SK-N-SH (cell line): ENCODE measurements around the gene SIDT2. TPM values are rescaled to one million over a fixed set of nuclear protein-coding genes. Genes with fewer than 3 reads are reported as not detected.

Experiments used
- CTCF ChIA-PET: fragments of 300-600, 350-600 bp; formaldehyde crosslinking; extraction: SDS; loops from one replicate; lab custom pipeline; 2021; lab: Yijun Ruan, JAX
- POLR2A ChIA-PET: fragments of 350-600 bp; sonication (Branson Sonifier 250); formaldehyde crosslinking; extraction: SDS; loops from one replicate; lab custom pipeline; 2020; ENCODE audit warnings: antibody characterized with exemption, inconsistent platforms; lab: Yijun Ruan, JAX
- DNase-seq: peaks from one replicate; pipeline ENCODE4 v3.0.0; 2012
- H2AFZ ChIP-seq: fragments of 200-600 bp; sonication (generic); 2 replicates; pipeline ENCODE4 v1.8.1; 2016; ENCODE audit warnings: antibody characterized with exemption, mild to moderate bottlenecking, low read depth
- H3F3A ChIP-seq: fragments of 200-600 bp; sonication (generic); replicated peaks from 2 replicates; pipeline ENCODE3; 2016; ENCODE audit warnings: antibody characterized with exemption, mild to moderate bottlenecking; ENCODE audit not compliant: insufficient read depth
- H3K27ac ChIP-seq, 2 experiments: fragments of 200-500 bp in 1 of 2; fragments of 200-600 bp in 1 of 2; sonication (Bioruptor generic) in 1 of 2; sonication (generic), shearing (Covaris generic) in 1 of 2; 2 replicates each; pipeline versions ENCODE4 v1.5.1 to v1.6.1; 2014 to 2016; ENCODE audit warnings: low read depth in 2 of 2, inconsistent platforms in 1 of 2, low read length in 1 of 2, mild to moderate bottlenecking in 1 of 2, mixed read lengths in 1 of 2
- H3K27me3 ChIP-seq: fragments of 200-600 bp; sonication (generic), shearing (Covaris generic); 2 replicates; pipeline ENCODE4 v1.6.1; 2016; ENCODE audit warnings: mixed run types; ENCODE audit not compliant: insufficient read depth
- H3K36me3 ChIP-seq, 2 experiments: fragments of 200-500 bp in 1 of 2; fragments of 200-600 bp in 1 of 2; sonication (Bioruptor generic) in 1 of 2; sonication (generic) in 1 of 2; replicated peaks in 1 of 2; 2 replicates each; pipeline versions ENCODE3 to v1.5.1; 2014 to 2016; ENCODE audit warnings: low read length in 1 of 2, mild to moderate bottlenecking in 1 of 2; ENCODE audit not compliant: insufficient read depth in 2 of 2, control insufficient read depth in 1 of 2
- H3K4me1 ChIP-seq, 2 experiments: fragments of 200-500 bp in 1 of 2; fragments of 200-600 bp in 1 of 2; sonication (Bioruptor generic) in 1 of 2; sonication (generic), shearing (Covaris generic) in 1 of 2; 2 replicates each; pipeline versions ENCODE4 v1.5.1 to v1.6.1; 2014 to 2016; ENCODE audit warnings: low read depth in 1 of 2, low read length in 1 of 2, mixed run types in 1 of 2; ENCODE audit not compliant: insufficient read depth in 2 of 2, control insufficient read depth in 1 of 2
- H3K4me2 ChIP-seq: fragments of 200-600 bp; sonication (generic), shearing (Covaris generic); 2 replicates; pipeline ENCODE4 v1.6.1; 2017; ENCODE audit warnings: mixed run types
- H3K4me3 ChIP-seq, 2 experiments: fragments of 200-500 bp in 1 of 2; fragments of 200-600 bp in 1 of 2; sonication (Bioruptor generic) in 1 of 2; sonication (generic), shearing (Covaris generic) in 1 of 2; 2 replicates each; pipeline versions ENCODE4 v1.5.1 to v1.8.1; 2014 to 2016; ENCODE audit warnings: low read depth in 2 of 2, inconsistent platforms in 1 of 2, low read length in 1 of 2, mild to moderate bottlenecking in 1 of 2, mixed read lengths in 1 of 2, moderate library complexity in 1 of 2
- H3K79me2 ChIP-seq: fragments of 200-600 bp; sonication (generic); 2 replicates; pipeline ENCODE4 v1.8.1; 2017; ENCODE audit warnings: mild to moderate bottlenecking; ENCODE audit not compliant: insufficient read depth
- H3K9ac ChIP-seq: fragments of 200-600 bp; sonication (generic); 2 replicates; pipeline ENCODE4 v1.6.1; 2017; ENCODE audit warnings: mixed run types
- H3K9me2 ChIP-seq: fragments of 200-600 bp; sonication (generic); 2 replicates; pipeline ENCODE4 v1.6.1; 2017; ENCODE audit warnings: mixed run types
- H3K9me3 ChIP-seq: fragments of 200-600 bp; sonication (generic); 2 replicates; pipeline ENCODE4 v1.6.1; 2017; ENCODE audit warnings: mixed run types, mild to moderate bottlenecking, moderate library complexity
- H4K20me1 ChIP-seq: fragments of 200-600 bp; sonication (generic); 2 replicates; pipeline ENCODE4 v1.6.1; 2017; ENCODE audit warnings: mild to moderate bottlenecking, mixed run types; ENCODE audit not compliant: insufficient read depth
- CHD2 ChIP-seq: fragments of 150-350 bp; IDR thresholded peaks from 2 replicates; pipeline ENCODE4 v1.6.1; 2018; ENCODE audit warnings: low read length; ENCODE audit not compliant: partially characterized antibody
- ELF1 ChIP-seq: IDR thresholded peaks from 2 replicates; pipeline ENCODE4 v1.4.0; 2012
- FOXM1 ChIP-seq: IDR thresholded peaks from 2 replicates; pipeline ENCODE4 v1.4.0; 2012; ENCODE audit warnings: low read depth, mild to moderate bottlenecking
- GABPA ChIP-seq: IDR thresholded peaks from 2 replicates; pipeline ENCODE4 v1.4.0; 2012; ENCODE audit warnings: low read depth, mild to moderate bottlenecking
- GATA2 ChIP-seq: sonication (generic); formaldehyde crosslinking; IDR thresholded peaks from 2 replicates; pipeline ENCODE4 v1.5.0; 2020; ENCODE audit warnings: mild to moderate bottlenecking, missing genetic modification reagents
- MXI1 ChIP-seq: IDR thresholded peaks from 2 replicates; pipeline ENCODE4 v1.6.1; 2012; ENCODE audit warnings: mild to moderate bottlenecking, low read depth, low read length, improper control_type of control experiment
- NFIC ChIP-seq: IDR thresholded peaks from 2 replicates; pipeline ENCODE4 v1.4.0; 2012; ENCODE audit warnings: borderline replicate concordance
- PBX3 ChIP-seq: IDR thresholded peaks from 2 replicates; pipeline ENCODE4; 2012
- POLR2AphosphoS5 ChIP-seq: IDR thresholded peaks from 2 replicates; pipeline ENCODE4 v1.6.1; 2012; ENCODE audit warnings: low read depth, low read length
- RCOR1 ChIP-seq: fragments of 150-350 bp; IDR thresholded peaks from 2 replicates; pipeline ENCODE4 v1.6.1; 2017; ENCODE audit warnings: antibody characterized with exemption, low read length
- RXRA ChIP-seq: IDR thresholded peaks from 2 replicates; pipeline ENCODE4 v1.4.0; 2012; ENCODE audit warnings: low read depth, mild to moderate bottlenecking, borderline replicate concordance
- TAF1 ChIP-seq: IDR thresholded peaks from 2 replicates; pipeline ENCODE4 v1.6.1; 2012; ENCODE audit warnings: low read depth, mild to moderate bottlenecking, low read length, moderate library complexity, borderline replicate concordance
- TCF12 ChIP-seq: IDR thresholded peaks from 2 replicates; pipeline ENCODE4 v1.4.0; 2012
- USF2 ChIP-seq: fragments of 150-350 bp; IDR thresholded peaks from 2 replicates; pipeline ENCODE4 v1.6.1; 2017; ENCODE audit warnings: antibody characterized with exemption, low read length, low read depth, borderline replicate concordance
- WGBS: methylation state at CpG from one replicate; pipeline ENCODE4 v1.1.6; 2017; ENCODE audit warnings: low lambda C conversion rate; 5-methylcytosine and 5-hydroxymethylcytosine counted together
- polyA plus RNA-seq, 3 experiments: library from polyadenylated mRNA; depleted of rRNA; stranded (reverse); fragments of >200 nt; gene quantifications; 2 replicates each; pipeline ENCODE4 v1.2.3, GENCODE V29; 2012
- TF ChIP-seq, protein P1 (sequence below): IDR thresholded peaks from 2 replicates; pipeline ENCODE4 v1.6.1; 2012; ENCODE audit warnings: mild to moderate bottlenecking, low read depth, low read length, moderate library complexity
- TF ChIP-seq, protein P2 (sequence below): fragments of 150-350 bp; IDR thresholded peaks from 2 replicates; pipeline ENCODE4 v1.6.1; 2016; ENCODE audit warnings: mild to moderate bottlenecking, low read depth, low read length

The SIDT2 gene
- polyA plus RNA-seq, 1 of the 3 experiments (the other 2 are of a cell fraction): 17.5 TPM

DNA sequence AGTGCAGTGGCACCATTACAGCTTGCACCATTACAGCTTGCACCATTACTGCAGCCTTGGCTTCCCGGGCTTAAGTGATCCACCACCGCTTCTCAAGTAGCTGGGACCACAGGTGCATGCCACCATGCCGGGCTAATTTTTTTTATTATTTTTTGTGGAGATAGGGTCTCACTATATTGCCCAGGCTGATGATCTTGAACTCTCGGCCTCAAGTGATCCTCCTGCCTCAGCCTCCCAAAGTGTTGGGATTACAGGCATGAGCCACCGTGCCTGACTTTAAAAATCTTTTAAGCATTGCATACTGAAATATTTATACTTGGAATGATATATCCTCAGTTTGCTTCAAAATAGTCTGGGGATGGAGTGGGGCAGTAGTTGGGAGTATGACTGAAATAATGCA, 24.1 kb upstream of the SIDT2 start:
- POLR2A ChIA-PET: no interaction called here
- H3K27ac ChIP-seq: no peak overlapping the region
- no peak overlapping the region for H3K9ac ChIP-seq
- DNase-seq: no peak
- no peak for TF ChIP-seq FOXM1
- TF ChIP-seq RCOR1: no peak
- TF ChIP-seq, protein P1, sequence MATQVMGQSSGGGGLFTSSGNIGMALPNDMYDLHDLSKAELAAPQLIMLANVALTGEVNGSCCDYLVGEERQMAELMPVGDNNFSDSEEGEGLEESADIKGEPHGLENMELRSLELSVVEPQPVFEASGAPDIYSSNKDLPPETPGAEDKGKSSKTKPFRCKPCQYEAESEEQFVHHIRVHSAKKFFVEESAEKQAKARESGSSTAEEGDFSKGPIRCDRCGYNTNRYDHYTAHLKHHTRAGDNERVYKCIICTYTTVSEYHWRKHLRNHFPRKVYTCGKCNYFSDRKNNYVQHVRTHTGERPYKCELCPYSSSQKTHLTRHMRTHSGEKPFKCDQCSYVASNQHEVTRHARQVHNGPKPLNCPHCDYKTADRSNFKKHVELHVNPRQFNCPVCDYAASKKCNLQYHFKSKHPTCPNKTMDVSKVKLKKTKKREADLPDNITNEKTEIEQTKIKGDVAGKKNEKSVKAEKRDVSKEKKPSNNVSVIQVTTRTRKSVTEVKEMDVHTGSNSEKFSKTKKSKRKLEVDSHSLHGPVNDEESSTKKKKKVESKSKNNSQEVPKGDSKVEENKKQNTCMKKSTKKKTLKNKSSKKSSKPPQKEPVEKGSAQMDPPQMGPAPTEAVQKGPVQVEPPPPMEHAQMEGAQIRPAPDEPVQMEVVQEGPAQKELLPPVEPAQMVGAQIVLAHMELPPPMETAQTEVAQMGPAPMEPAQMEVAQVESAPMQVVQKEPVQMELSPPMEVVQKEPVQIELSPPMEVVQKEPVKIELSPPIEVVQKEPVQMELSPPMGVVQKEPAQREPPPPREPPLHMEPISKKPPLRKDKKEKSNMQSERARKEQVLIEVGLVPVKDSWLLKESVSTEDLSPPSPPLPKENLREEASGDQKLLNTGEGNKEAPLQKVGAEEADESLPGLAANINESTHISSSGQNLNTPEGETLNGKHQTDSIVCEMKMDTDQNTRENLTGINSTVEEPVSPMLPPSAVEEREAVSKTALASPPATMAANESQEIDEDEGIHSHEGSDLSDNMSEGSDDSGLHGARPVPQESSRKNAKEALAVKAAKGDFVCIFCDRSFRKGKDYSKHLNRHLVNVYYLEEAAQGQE: no peak
- no peak for TF ChIP-seq RXRA
- no peak for TF ChIP-seq GABPA
- TF ChIP-seq PBX3: no peak
- TF ChIP-seq POLR2AphosphoS5: no peak
- TF ChIP-seq CHD2: no peak
- no peak for TF ChIP-seq TAF1
- no peak for TF ChIP-seq MXI1
- no peak for TF ChIP-seq USF2
- no peak for TF ChIP-seq TCF12
- TF ChIP-seq NFIC: no peak
- TF ChIP-seq ELF1: no peak
- TF ChIP-seq, protein P2, sequence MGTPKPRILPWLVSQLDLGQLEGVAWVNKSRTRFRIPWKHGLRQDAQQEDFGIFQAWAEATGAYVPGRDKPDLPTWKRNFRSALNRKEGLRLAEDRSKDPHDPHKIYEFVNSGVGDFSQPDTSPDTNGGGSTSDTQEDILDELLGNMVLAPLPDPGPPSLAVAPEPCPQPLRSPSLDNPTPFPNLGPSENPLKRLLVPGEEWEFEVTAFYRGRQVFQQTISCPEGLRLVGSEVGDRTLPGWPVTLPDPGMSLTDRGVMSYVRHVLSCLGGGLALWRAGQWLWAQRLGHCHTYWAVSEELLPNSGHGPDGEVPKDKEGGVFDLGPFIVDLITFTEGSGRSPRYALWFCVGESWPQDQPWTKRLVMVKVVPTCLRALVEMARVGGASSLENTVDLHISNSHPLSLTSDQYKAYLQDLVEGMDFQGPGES: no peak
- no peak for TF ChIP-seq GATA2 (CRISPR knock-in tag)
- no peaks in the 10 kb centered on the region for H3K4me1 ChIP-seq
- H2AFZ ChIP-seq: no peak overlapping the region
- H3K4me2 ChIP-seq: no peak overlapping the region
- H3K27me3 ChIP-seq: no peaks in the 10 kb centered on the region
- 80% methylated on average over 5 of the region's 5 CpGs for WGBS
- H3K9me3 ChIP-seq: no peaks in the 10 kb centered on the region
- H4K20me1 ChIP-seq: peaks cover 97% of the 10 kb centered on the region
- H3K79me2 ChIP-seq: peaks cover 100% of the 10 kb centered on the region
- H3K36me3 ChIP-seq: peaks cover 3 to 62% of the 10 kb centered on the region in 2 experiments
- no peaks in the 10 kb centered on the region for H3K9me2 ChIP-seq
- H3F3A ChIP-seq: no peaks in the 10 kb centered on the region
- CTCF ChIA-PET: no interaction called here
- H3K4me3 ChIP-seq: no peak overlapping the region
